ENCODE measurements around the gene AIFM3. TPM values are rescaled to one million over a fixed set of nuclear protein-coding genes. Genes with fewer than 3 reads are reported as not detected.
A peak's percentile ranks its signal among the peaks of the same experiment; 100 is the strongest.

Gene AIFM3
- total and polyA plus RNA-seq, 2 experiments from 2014 or later: 0.45 to 1.5 TPM

GRCh38 chr22:20967697-20968211 is 699 bp downstream of the AIFM3 start:
- no peak overlapping the region for H3K27ac Mint-ChIP-seq
- H3K4me3 ChIP-seq: no peak overlapping the region
- H3K4me2 ChIP-seq: peak overlapping the region; percentile 67; the same call in 1 of the 2 replicates

More at GRCh38 chr22:20967697-20968211, 699 bp downstream of the AIFM3 start:
- ATAC-seq: peak; percentile 56
- Histone ChIP-seq H3F3A (replicated peaks; ENCODE audit: low read depth) (no peaks in the 10 kb centered on the region), H3K27me3 (ENCODE audit: insufficient read depth) (peaks cover 84% of the 10 kb centered on the region), H3K27ac (ENCODE audit: low read depth) (no peak overlapping the region), H2AFZ (no peak overlapping the region), H3K36me3 (ENCODE audit: insufficient read depth) (no peaks in the 10 kb centered on the region), H3K9me2 (ENCODE audit: insufficient read depth) (no peaks in the 10 kb centered on the region), H3K4me1 (ENCODE audit: insufficient read depth) (peaks cover 3% of the 10 kb centered on the region; the same call in 1 of the 2 replicates), H4K20me1 (replicated peaks; ENCODE audit: insufficient read depth) (peaks cover 3% of the 10 kb centered on the region; the same call in 1 of the 2 replicates), H3K79me2 (replicated peaks; ENCODE audit: insufficient read depth) (no peaks in the 10 kb centered on the region)
- H3K9me3 Mint-ChIP-seq: no peaks in the 10 kb centered on the region
- peaks cover 22% of the 10 kb centered on the region for H3K4me1 Mint-ChIP-seq
- DNase-seq (ENCODE audit: low spot score): peak; percentile 53
- H3K27me3 Mint-ChIP-seq (ENCODE audit: insufficient read depth, low read depth, poor library complexity): peaks cover 58% of the 10 kb centered on the region
- TF ChIP-seq REST (IDR thresholded peaks at IDR 0.05; ENCODE audit: unreplicated experiment): no peak
- no peak for TF ChIP-seq CREB1 (CRISPR knock-in tag; IDR thresholded peaks at IDR 0.05; ENCODE audit: low read depth)
- no peak for TF ChIP-seq POLR2AphosphoS5 (IDR thresholded peaks at IDR 0.05; ENCODE audit: low read depth)
- TF ChIP-seq STAT1 (IDR thresholded peaks at IDR 0.05; ENCODE audit: unreplicated experiment): no peak
- TF ChIP-seq CTCF (conservative IDR thresholded peaks at IDR 0.05; ENCODE audit: low read depth in 2 of 2): no peak
- no peak for TF ChIP-seq NANOG (IDR thresholded peaks at IDR 0.05; ENCODE audit: borderline replicate concordance)
- TF ChIP-seq ZNF462 (CRISPR knock-in tag; IDR thresholded peaks at IDR 0.05): no peak
- TF ChIP-seq EZH2phosphoT487 (IDR thresholded peaks at IDR 0.05; ENCODE audit: unreplicated experiment): no peak
- no peak for TF ChIP-seq EZH2 (IDR thresholded peaks at IDR 0.05; ENCODE audit: low read depth, unreplicated experiment)
- no peak for TF ChIP-seq JUNB (IDR thresholded peaks at IDR 0.05; ENCODE audit: unreplicated experiment)
- TF ChIP-seq ZNF331 (CRISPR knock-in tag; IDR thresholded peaks at IDR 0.05; ENCODE audit: low read depth): no peak
- no peak for TF ChIP-seq ZNF114 (CRISPR knock-in tag; IDR thresholded peaks at IDR 0.05)
- peak overlapping the region; percentile 23; the same call in 1 of the 3 replicates for H3K4me3 Mint-ChIP-seq
- no peaks in the 10 kb centered on the region; the same call in 2 of the 3 replicates for H3K36me3 Mint-ChIP-seq (ENCODE audit: low read depth)
